ENCODE measurements around the gene IRF7.

- TF ChIP-seq EZH2 (IDR thresholded peaks at IDR 0.05; ENCODE audit: insufficient read depth, poor library complexity, severe bottlenecking) (no peak), EZH2phosphoT487 (IDR thresholded peaks at IDR 0.05; ENCODE audit: insufficient read depth, low read depth) (no peak)
Measured at GRCh38 chr11:563812-564578, 51.8 kb downstream of the IRF7 start.

Measured in GM23248 (cell line).